K562 (cell line): ENCODE results near the gene ZNF618. TPM values are rescaled to one million over a fixed set of nuclear protein-coding genes. Genes with fewer than 3 reads are reported as not detected.

Source experiments
- ATAC-seq: fragments of 200-7000 bp; cut with Tn5 transposase; 3 replicates; pipeline ENCODE4 v1.9.1; 2020; ENCODE audit warnings: moderate library complexity
- BruUV-seq: library from RNA; stranded (reverse); fragments of 400-500 nt; replicated peaks from 2 replicates; lab custom pipeline; 2021; lab: Mats Ljungman, UMichigan
- CTCF ChIA-PET: fragments of 300-600 bp; formaldehyde crosslinking; extraction: SDS; loops from one replicate; lab custom pipeline; 2021; ENCODE audit warnings: low intra/inter-chr PET ratio; lab: Yijun Ruan, JAX
- POLR2A ChIA-PET: fragments of 300-600, 350-650 bp; sonication (Branson Sonifier 250); formaldehyde crosslinking; extraction: SDS; loops from one replicate; lab custom pipeline; 2021; ENCODE audit warnings: antibody characterized with exemption, inconsistent platforms; lab: Yijun Ruan, JAX
- DNase-seq, 4 experiments: peaks; one replicate each; pipeline versions ENCODE4 v3.0.0 to v3.0.0-alpha.2; 2011 to 2018; ENCODE audit warnings: low spot score in 3 of 4, mixed read lengths in 3 of 4; ENCODE audit errors: extremely low read depth in 1 of 4
- FAIRE-seq: peaks from 2 replicates; lab custom pipeline; 2011; peaks lifted over from hg19 to GRCh38; lab: Jason Lieb, UNC
- H2AFZ ChIP-seq: 2 replicates; pipeline ENCODE4 v1.6.0; 2011; ENCODE audit warnings: low read depth, low read length, control low read depth, inconsistent platforms
- H3K27ac ChIP-seq: fragments of 200-600 bp; 3 replicates; pipeline ENCODE4 v1.8.0; 2011; ENCODE audit warnings: low read depth, mild to moderate bottlenecking, control low read depth, inconsistent platforms, low read length, moderate library complexity, mixed read lengths; ENCODE audit errors: extremely low read depth
- H3K27me3 ChIP-seq, 2 experiments: fragments of 300-600 bp in 1 of 2; 2 replicates in 1 of 2; 3 replicates in 1 of 2; pipeline versions ENCODE4 v1.6.0 to v1.8.0; 2011; ENCODE audit warnings: inconsistent platforms in 2 of 2, low read length in 2 of 2, mild to moderate bottlenecking in 1 of 2, mixed read lengths in 1 of 2, moderate library complexity in 1 of 2; ENCODE audit not compliant: control insufficient read depth in 2 of 2, insufficient read depth in 2 of 2
- H3K36me3 ChIP-seq: fragments of 300-600 bp; 3 replicates; pipeline ENCODE4 v1.8.0; 2011; ENCODE audit warnings: mild to moderate bottlenecking, low read length, inconsistent platforms; ENCODE audit not compliant: control insufficient read depth, insufficient read depth
- H3K4me1 ChIP-seq, 2 experiments: fragments of 200-600 bp in 1 of 2; replicated peaks in 1 of 2; 2 replicates in 1 of 2; 3 replicates in 1 of 2; pipeline versions ENCODE4 v1.5.1 to v1.8.0; 2011; ENCODE audit warnings: inconsistent platforms in 2 of 2, low read length in 2 of 2, mild to moderate bottlenecking in 1 of 2, mixed read lengths in 1 of 2, moderate library complexity in 1 of 2; ENCODE audit not compliant: control insufficient read depth in 2 of 2, insufficient read depth in 2 of 2
- H3K4me2 ChIP-seq: 2 replicates; pipeline ENCODE4 v1.6.1; 2011; ENCODE audit warnings: low read length, control low read depth, inconsistent platforms, mixed read lengths; ENCODE audit not compliant: insufficient read depth
- H3K4me3 ChIP-seq: fragments of 200-600 bp; sonication (generic), shearing (Covaris generic); 2 replicates; pipeline ENCODE4 v1.5.1; 2016; ENCODE audit warnings: control low read depth, inconsistent platforms
- H3K79me2 ChIP-seq: fragments of 200-600 bp; 3 replicates; pipeline ENCODE4 v1.8.0; 2011; ENCODE audit warnings: low read length, inconsistent platforms; ENCODE audit not compliant: control insufficient read depth, insufficient read depth
- H3K9ac ChIP-seq, 2 experiments: 2 replicates each; pipeline versions ENCODE4 v1.6.0 to v1.6.1; 2011; ENCODE audit warnings: low read depth in 2 of 2, low read length in 2 of 2, control low read depth in 1 of 2, inconsistent platforms in 1 of 2, mild to moderate bottlenecking in 1 of 2, mixed read lengths in 1 of 2; ENCODE audit not compliant: insufficient read depth in 1 of 2
- H3K9me1 ChIP-seq: one replicate; pipeline ENCODE4 v1.6.0; 2011; ENCODE audit warnings: inconsistent platforms, mild to moderate bottlenecking, low read length, moderate library complexity; ENCODE audit not compliant: control insufficient read depth, insufficient read depth
- H3K9me3 ChIP-seq: replicated peaks from 2 replicates; pipeline ENCODE4 v1.5.1; 2011; ENCODE audit warnings: low read depth, low read length, inconsistent platforms; ENCODE audit not compliant: control insufficient read depth, insufficient read depth
- H4K20me1 ChIP-seq: replicated peaks from 2 replicates; pipeline ENCODE4 v1.6.1; 2011; ENCODE audit warnings: low read length, inconsistent platforms, mixed read lengths; ENCODE audit not compliant: control insufficient read depth, insufficient read depth
- CTBP1 ChIP-seq: fragments of 450-650 bp; IDR thresholded peaks from 2 replicates; pipeline ENCODE4 v1.6.1; 2016; ENCODE audit warnings: borderline replicate concordance
- FOXK2 ChIP-seq, 2 experiments: fragments of 450-650 bp; IDR thresholded peaks in 1 of 2; conservative IDR thresholded peaks in 1 of 2; 2 replicates each; pipeline ENCODE4 v1.6.1; 2016; ENCODE audit warnings: low read depth in 2 of 2, mild to moderate bottlenecking in 1 of 2
- RB1 ChIP-seq: fragments of 450-650 bp; IDR thresholded peaks from 2 replicates; pipeline ENCODE4 v1.6.1; 2017; ENCODE audit warnings: low read depth, mild to moderate bottlenecking
- RERE ChIP-seq: sonication (generic); formaldehyde crosslinking; IDR thresholded peaks from 2 replicates; pipeline ENCODE4 v1.8.0; 2023; ENCODE audit warnings: missing genetic modification reagents, mild to moderate bottlenecking, borderline replicate concordance
- RHOXF2B ChIP-seq: fragments of 250-450 bp; sonication (Bioruptor Pico); conservative IDR thresholded peaks from 2 replicates; pipeline ENCODE4 v1.5.1; 2021
- SNIP1 ChIP-seq: fragments of 450-650 bp; IDR thresholded peaks from 2 replicates; pipeline ENCODE4 v1.7.1; 2017; ENCODE audit warnings: low read depth, mild to moderate bottlenecking
- YBX1 ChIP-seq: fragments of 450-650 bp; IDR thresholded peaks from 2 replicates; pipeline ENCODE4 v1.7.1; 2016; ENCODE audit warnings: mild to moderate bottlenecking
- ZBTB1 ChIP-seq: sonication (generic); formaldehyde crosslinking; IDR thresholded peaks from 2 replicates; pipeline ENCODE4 v1.8.1; 2023; ENCODE audit warnings: missing genetic modification reagents, low read depth, mild to moderate bottlenecking, borderline replicate concordance
- ZNF507 ChIP-seq: conservative IDR thresholded peaks from 2 replicates; pipeline ENCODE4 v1.6.1; 2017; ENCODE audit warnings: missing genetic modification characterization, missing compliant biosample characterization
- ZNF589 ChIP-seq: fragments of 200-800 bp; sonication (Bioruptor generic); IDR thresholded peaks from 2 replicates; pipeline ENCODE4 v1.6.1; 2016; ENCODE audit warnings: low read depth, missing genetic modification characterization, missing compliant biosample characterization
- WGBS: fragments of 100-300 bp; shearing (Covaris generic); methylation state at CpG from one replicate; pipeline ENCODE4 v1.1.6; 2016; ENCODE audit warnings: low coverage, mixed read lengths; ENCODE audit not compliant: insufficient coverage; ENCODE audit errors: missing lambda C conversion rate; 5-methylcytosine and 5-hydroxymethylcytosine counted together
- in situ Hi-C: fragments of 300-500 bp; cut with MboI; formaldehyde crosslinking; loops from 4 replicates; pipeline ENCODE4 v1.15.0; 2018; ENCODE audit warnings: inconsistent platforms, mixed read lengths
- intact Hi-C: fragments of 100-400 bp; cut with micrococcal nuclease; formaldehyde crosslinking; loops from 2 replicates; pipeline ENCODE4 v1.14.2; 2022
- polyA plus RNA-seq, 8 experiments: library from polyadenylated mRNA; depleted of rRNA in 4 of 8; stranded (reverse) in 5 of 8; unstranded in 3 of 8; fragments of >200 nt; fragmentation: Nextera tagmentation in 2 of 8; fragmentation: Illumina TruSeq in 1 of 8; extraction: Ambion mirVana in 2 of 8; extraction: Trizol in 1 of 8; gene quantifications; 2 replicates each; pipeline versions ENCODE4 v1.2.1 to v1.2.3, GENCODE V29; 2011 to 2014; ENCODE audit warnings: inconsistent platforms in 1 of 8, missing spikeins in 1 of 8
- total RNA-seq, 7 experiments: library from RNA; depleted of rRNA in 6 of 7; stranded (reverse); fragments of >200 nt in 6 of 7; fragmentation: Illumina TruSeq in 2 of 7; extraction: Trizol in 2 of 7; gene quantifications; 2 replicates each; pipeline versions ENCODE4 v1.2.1 to v1.2.3, GENCODE V29; 2011 to 2021; ENCODE audit warnings: low replicate concordance in 1 of 7
- TF ChIP-seq, protein P1 (sequence below): fragments of 450-650 bp; conservative IDR thresholded peaks from 2 replicates; pipeline ENCODE4 v1.6.1; 2016; ENCODE audit warnings: missing genetic modification characterization, low read depth, mild to moderate bottlenecking, missing compliant biosample characterization, moderate library complexity
- TF ChIP-seq, protein P2 (sequence below): sonication (generic); formaldehyde crosslinking; IDR thresholded peaks from 2 replicates; pipeline ENCODE4 v1.8.0; 2022; ENCODE audit warnings: mild to moderate bottlenecking, missing genetic modification reagents
- TF ChIP-seq, protein P3 (sequence below): sonication (generic); formaldehyde crosslinking; IDR thresholded peaks from 2 replicates; pipeline ENCODE4 v1.8.1; 2023; ENCODE audit warnings: mild to moderate bottlenecking, missing genetic modification reagents
- TF ChIP-seq, protein P4 (sequence below): sonication (generic); formaldehyde crosslinking; IDR thresholded peaks from 2 replicates; pipeline ENCODE4 v1.5.0; 2020; ENCODE audit warnings: missing genetic modification reagents

The ZNF618 gene
- total and polyA plus RNA-seq, 9 of the 15 experiments (the other 6 are each of a cell fraction or from before 2014, with no cell fraction given): 0.08 to 13.7 (median 3.4) TPM

GRCh38 chr9:113854310-113854709 is 21.8 kb upstream of the ZNF618 start:
- CTCF ChIA-PET: no interaction called here
- Histone ChIP-seq H2AFZ (no peak overlapping the region), H4K20me1 (no peaks in the 10 kb centered on the region), H3K36me3 (no peaks in the 10 kb centered on the region), H3K9me3 (peaks cover 7% of the 10 kb centered on the region), H3K4me1 (no peaks in the 10 kb centered on the region), H3K4me2 (no peak overlapping the region), H3K79me2 (no peaks in the 10 kb centered on the region), H3K4me3 (no peak overlapping the region), H3K27ac (no peak overlapping the region), H3K27me3 (peaks cover 3 to 10% of the 10 kb centered on the region in 2 experiments; a peak in 3 of 5 replicates), H3K9me1 (no peaks in the 10 kb centered on the region), H3K9ac (no peak overlapping the region)
- intact Hi-C loops (no loop called here), in situ Hi-C loops (no loop called here)
- BruUV-seq: no TSS peak
- DNase-seq (no peak), ATAC-seq (no peak), FAIRE-seq (no peak)
- POLR2A ChIA-PET: no interaction called here
- WGBS: 0% methylated on average over 2 of the region's 2 CpGs
- no peak for TF ChIP-seq RHOXF2B
- TF ChIP-seq ZNF507: no peak
- TF ChIP-seq, protein P1, sequence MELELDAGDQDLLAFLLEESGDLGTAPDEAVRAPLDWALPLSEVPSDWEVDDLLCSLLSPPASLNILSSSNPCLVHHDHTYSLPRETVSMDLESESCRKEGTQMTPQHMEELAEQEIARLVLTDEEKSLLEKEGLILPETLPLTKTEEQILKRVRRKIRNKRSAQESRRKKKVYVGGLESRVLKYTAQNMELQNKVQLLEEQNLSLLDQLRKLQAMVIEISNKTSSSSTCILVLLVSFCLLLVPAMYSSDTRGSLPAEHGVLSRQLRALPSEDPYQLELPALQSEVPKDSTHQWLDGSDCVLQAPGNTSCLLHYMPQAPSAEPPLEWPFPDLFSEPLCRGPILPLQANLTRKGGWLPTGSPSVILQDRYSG: no peak
- no peak for TF ChIP-seq YBX1
- no peak for TF ChIP-seq FOXK2 (conservative IDR thresholded peaks at IDR 0.05 in 1 of 2, IDR thresholded peaks at IDR 0.05 in 1 of 2; ENCODE audit: low read depth in 2 of 2)
- TF ChIP-seq, protein P2, sequence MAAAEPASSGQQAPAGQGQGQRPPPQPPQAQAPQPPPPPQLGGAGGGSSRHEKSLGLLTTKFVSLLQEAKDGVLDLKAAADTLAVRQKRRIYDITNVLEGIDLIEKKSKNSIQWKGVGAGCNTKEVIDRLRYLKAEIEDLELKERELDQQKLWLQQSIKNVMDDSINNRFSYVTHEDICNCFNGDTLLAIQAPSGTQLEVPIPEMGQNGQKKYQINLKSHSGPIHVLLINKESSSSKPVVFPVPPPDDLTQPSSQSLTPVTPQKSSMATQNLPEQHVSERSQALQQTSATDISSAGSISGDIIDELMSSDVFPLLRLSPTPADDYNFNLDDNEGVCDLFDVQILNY (CRISPR knock-in tag): no peak
- TF ChIP-seq SNIP1: no peak
- no peak for TF ChIP-seq ZBTB1
- no peak for TF ChIP-seq ZNF589 (CRISPR knock-in tag)
- no peak for TF ChIP-seq CTBP1
- no peak for TF ChIP-seq RERE (CRISPR knock-in tag)
- TF ChIP-seq, protein P3, sequence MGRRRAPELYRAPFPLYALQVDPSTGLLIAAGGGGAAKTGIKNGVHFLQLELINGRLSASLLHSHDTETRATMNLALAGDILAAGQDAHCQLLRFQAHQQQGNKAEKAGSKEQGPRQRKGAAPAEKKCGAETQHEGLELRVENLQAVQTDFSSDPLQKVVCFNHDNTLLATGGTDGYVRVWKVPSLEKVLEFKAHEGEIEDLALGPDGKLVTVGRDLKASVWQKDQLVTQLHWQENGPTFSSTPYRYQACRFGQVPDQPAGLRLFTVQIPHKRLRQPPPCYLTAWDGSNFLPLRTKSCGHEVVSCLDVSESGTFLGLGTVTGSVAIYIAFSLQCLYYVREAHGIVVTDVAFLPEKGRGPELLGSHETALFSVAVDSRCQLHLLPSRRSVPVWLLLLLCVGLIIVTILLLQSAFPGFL (CRISPR knock-in tag): no peak
- no peak for TF ChIP-seq RB1
- TF ChIP-seq, protein P4, sequence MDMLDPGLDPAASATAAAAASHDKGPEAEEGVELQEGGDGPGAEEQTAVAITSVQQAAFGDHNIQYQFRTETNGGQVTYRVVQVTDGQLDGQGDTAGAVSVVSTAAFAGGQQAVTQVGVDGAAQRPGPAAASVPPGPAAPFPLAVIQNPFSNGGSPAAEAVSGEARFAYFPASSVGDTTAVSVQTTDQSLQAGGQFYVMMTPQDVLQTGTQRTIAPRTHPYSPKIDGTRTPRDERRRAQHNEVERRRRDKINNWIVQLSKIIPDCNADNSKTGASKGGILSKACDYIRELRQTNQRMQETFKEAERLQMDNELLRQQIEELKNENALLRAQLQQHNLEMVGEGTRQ (CRISPR knock-in tag): no peak
